GM12873 (cell line): ENCODE data around the gene YEATS4.

Source experiments
- TF ChIP-seq, protein P1 (sequence below): IDR thresholded peaks from 2 replicates; pipeline ENCODE4 v1.5.1; 2012; ENCODE audit warnings: low read depth, mild to moderate bottlenecking, moderate library complexity, low read length, control low read depth; ENCODE audit not compliant: insufficient read depth; ENCODE audit errors: missing control alignments

Gene YEATS4

DNA sequence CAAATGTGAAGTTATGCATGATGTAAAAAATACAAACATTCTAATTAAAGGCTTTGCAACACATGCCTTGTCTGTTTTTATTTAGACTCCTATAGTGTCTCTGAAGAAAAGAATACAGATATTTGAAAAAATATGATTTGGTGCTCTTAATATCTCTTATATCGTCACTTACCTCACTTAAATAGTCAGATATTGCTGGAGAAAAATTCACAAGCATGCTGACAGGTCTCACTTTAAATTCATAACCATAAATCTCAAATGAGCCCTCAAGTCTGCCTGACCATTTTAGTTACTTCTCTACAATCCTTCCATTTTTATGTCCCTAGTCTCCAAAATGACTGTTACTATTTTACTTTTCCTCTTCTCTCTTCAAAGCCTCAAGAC is 5.4 kb upstream of the YEATS4 start:
- TF ChIP-seq, protein P1, sequence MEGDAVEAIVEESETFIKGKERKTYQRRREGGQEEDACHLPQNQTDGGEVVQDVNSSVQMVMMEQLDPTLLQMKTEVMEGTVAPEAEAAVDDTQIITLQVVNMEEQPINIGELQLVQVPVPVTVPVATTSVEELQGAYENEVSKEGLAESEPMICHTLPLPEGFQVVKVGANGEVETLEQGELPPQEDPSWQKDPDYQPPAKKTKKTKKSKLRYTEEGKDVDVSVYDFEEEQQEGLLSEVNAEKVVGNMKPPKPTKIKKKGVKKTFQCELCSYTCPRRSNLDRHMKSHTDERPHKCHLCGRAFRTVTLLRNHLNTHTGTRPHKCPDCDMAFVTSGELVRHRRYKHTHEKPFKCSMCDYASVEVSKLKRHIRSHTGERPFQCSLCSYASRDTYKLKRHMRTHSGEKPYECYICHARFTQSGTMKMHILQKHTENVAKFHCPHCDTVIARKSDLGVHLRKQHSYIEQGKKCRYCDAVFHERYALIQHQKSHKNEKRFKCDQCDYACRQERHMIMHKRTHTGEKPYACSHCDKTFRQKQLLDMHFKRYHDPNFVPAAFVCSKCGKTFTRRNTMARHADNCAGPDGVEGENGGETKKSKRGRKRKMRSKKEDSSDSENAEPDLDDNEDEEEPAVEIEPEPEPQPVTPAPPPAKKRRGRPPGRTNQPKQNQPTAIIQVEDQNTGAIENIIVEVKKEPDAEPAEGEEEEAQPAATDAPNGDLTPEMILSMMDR: no peak

DNA sequence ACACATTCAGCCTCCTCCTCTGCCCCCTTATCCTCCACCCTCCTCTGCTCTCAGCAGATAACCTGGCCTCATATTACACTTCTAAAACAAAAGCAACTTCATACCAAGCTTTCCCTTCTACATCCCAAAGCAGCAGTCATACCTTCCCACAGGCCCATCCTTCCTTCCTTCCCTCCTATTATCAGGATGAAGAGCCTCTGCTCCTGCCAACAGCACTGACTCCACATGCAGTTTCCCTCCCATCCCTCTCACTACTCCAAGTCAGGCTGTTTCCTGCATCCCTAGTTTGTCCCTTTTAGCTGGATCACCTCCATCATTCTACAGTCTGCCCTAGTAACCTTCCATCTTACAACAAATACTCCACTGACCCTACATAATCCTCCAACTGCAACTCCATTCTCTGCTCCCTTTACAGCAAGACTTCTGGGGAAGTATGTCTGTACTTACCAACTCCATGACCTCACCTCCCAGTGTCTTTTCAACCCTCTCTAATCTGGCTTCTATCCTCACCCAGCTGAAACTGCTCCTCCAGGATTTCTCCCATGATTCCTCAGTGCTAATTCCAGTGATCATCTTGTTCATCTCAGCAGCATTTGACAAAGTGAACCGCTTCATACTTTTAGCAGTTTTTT is 4.9 kb upstream of the YEATS4 start:
- TF ChIP-seq, protein P1: no peak

DNA sequence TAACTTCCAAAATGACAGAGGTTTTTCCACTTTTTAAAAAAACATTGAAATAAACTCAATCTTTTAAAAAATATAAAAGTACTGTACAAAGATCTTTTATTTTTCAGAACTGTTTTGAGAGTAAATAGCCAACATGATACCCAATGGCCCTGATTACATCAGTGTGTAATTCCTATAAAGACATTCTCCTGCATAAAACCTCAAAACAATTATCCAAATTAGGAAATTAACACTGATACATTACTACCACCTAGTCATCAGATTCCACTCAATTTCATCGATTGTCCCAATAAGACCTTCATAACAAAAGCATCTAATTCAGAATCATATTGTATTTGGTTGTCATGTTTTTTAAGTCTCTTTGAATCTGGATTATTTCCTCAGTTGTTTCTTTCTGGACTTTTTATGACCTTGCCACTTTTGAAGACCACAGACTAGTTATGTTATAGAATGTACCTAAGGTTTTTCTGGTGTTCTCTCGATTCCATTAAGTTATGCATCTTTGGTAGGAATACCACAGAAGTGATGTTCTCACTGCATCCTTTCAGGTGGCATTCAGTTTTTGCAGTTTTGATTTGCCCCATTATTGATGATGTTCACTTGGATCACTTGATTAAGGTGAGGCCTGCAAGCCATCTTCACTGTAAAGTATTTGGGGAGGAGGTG is 4.0 kb upstream of the YEATS4 start:
- TF ChIP-seq, protein P1: no peak

DNA sequence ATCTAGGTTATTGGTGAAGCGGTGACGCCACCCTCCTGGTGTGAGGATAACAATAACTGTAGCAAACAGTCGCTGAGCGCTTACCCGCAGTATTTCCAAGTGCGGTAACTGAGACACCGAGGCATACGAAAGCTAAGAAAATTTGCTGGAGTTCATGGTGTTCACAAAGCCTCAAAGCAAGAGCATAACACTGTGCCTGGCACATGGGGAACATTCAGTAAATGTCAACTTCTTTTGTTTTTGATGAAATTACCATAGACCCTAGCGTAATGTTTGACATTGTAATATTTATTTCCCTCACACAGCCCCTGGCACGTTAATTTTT is 767 bp downstream of the YEATS4 start:
- TF ChIP-seq, protein P1: no peak

DNA sequence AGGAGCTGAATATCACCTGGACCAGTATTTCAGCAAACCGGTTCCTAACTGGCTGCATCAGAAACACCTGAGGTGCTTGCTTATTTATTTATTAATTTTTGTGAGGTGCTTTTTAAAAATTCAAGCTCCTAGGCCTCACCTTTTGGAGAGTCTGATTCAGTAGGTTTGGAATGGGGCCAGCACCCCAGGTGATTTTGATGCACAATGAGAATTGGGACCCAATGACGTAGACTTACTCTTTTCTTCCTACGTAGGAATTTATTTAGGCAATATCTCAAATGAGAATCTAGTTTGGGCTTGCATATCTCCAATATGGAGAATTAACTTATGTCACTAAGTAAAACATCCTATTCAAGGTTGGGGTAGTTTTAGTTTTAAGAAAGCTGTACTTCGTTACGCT is 7.3 kb downstream of the YEATS4 start:
- TF ChIP-seq, protein P1: no peak

DNA sequence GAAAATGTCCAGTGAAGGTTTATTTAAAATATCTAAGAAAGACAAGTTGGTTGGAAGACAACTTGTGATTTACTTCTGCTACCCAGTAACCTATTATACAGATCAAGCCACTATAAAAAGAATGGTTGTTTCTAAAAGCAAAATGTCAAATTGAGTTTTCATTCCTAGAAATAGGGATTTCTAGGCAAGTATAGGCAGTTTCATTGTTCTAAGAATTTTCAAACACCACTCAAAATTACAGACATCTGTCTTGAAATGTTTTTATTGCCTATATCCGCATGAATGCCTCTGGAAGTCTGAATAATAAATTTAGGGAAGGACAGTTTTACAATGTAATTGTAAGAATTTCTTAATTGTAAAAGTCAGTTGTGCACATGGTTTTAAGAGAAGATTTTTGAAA is 8.6 kb downstream of the YEATS4 start:
- TF ChIP-seq, protein P1: no peak

DNA sequence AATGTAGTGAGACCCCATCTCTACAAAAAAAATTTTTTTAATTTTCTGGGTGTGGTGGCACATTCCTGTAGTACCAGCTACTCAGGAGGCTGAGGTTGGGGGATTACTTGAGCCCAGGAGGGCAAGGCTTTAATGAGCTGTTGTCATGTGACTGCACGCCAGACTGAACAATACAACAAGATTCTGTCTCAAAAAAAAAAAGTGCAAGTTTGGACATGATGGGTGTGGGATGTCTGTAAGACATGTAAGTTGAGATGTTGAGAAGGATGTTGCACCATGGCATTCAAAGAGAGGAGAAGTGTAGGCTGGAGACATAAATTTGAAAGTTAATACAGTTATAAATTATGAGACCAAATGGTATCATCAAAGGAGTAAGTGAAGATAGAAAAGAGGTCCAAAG is 23.5 kb downstream of the YEATS4 start:
- TF ChIP-seq, protein P1: no peak
